HEK293T (cell line): ENCODE data around the gene PCGF2.

Experiments used
- BHLHE40 ChIP-seq: fragments of 450-650 bp; IDR thresholded peaks from 2 replicates; pipeline ENCODE4 v1.6.1; 2016; ENCODE audit warnings: mild to moderate bottlenecking, moderate library complexity, borderline replicate concordance
- FOXK2 ChIP-seq: fragments of 450-650 bp; IDR thresholded peaks from 2 replicates; pipeline ENCODE4 v1.6.1; 2016; ENCODE audit warnings: mild to moderate bottlenecking
- HDGF ChIP-seq: fragments of 450-650 bp; IDR thresholded peaks from 2 replicates; pipeline ENCODE4 v1.6.1; 2017; ENCODE audit warnings: antibody characterized with exemption, borderline replicate concordance
- LEF1 ChIP-seq: fragments of 450-650 bp; IDR thresholded peaks from 2 replicates; pipeline ENCODE4 v1.6.1; 2017; ENCODE audit warnings: mild to moderate bottlenecking, borderline replicate concordance
- SP1 ChIP-seq: fragments of 450-650 bp; IDR thresholded peaks from 2 replicates; pipeline ENCODE4 v1.6.1; 2017

DNA sequence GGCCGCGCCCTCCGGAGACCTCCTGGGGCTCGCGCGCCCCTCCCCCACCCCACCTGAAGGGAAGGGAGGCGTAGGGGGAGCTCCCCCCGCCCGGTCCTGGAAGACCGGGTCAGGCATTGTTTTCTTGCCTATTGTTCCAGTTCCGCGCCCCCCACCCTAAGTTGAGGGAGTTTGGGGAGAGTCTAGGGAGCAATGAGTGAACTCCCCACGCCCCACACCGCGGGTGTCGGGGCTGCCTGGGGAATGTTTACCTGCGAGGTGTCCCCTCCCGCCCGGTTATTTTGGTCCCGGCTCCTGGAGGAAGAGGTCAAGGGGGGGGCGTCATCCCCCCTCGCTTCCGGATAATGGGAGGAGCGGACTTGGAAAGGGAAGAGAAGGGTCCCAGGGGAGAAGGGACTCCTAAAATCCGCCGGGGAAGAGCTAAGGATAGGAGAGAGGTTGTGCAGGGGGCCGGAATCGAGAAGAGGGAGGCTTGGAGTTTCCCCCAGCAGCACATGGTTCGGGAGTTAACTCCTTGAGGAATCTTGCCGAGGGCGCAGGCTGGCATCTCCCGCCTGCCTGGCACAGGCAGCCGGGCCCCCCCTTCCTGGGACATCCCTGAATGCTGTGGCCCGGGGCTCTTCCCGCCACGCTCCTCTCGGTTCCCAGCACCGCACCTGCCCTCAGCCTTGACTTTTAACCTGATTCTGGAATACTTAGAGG is 42.2 kb downstream of the PCGF2 start:
- TF ChIP-seq HDGF (no peak), SP1 (no peak), BHLHE40 (no peak), FOXK2 (no peak), LEF1 (no peak)
